Activated CD8-positive, alpha-beta T cell treated with anti-CD3 and anti-CD28 coated beads for 36 hours (primary cell): ENCODE results near the gene ARRDC3. TPM values are rescaled to one million over a fixed set of nuclear protein-coding genes. Genes with fewer than 3 reads are reported as not detected.

ENCODE experiments used
- ATAC-seq: fragments of 200-7000 bp; cut with Tn5 transposase; one replicate; pipeline ENCODE4 v1.10.0; 2021; ENCODE audit warnings: mild to moderate bottlenecking, moderate library complexity
- CTCF ChIA-PET: fragments of 350-600 bp; sonication (Branson Sonifier 250); formaldehyde crosslinking; loops from one replicate; lab custom pipeline; 2021; ENCODE audit warnings: antibody characterized with exemption; lab: Charles Lee
- POLR2A ChIA-PET: fragments of 350-600 bp; sonication (Branson Sonifier 250); formaldehyde crosslinking; loops from one replicate; lab custom pipeline; 2021; ENCODE audit warnings: antibody characterized with exemption; lab: Charles Lee
- DNase-seq: peaks from one replicate; pipeline ENCODE4 v3.0.0-alpha.2; 2020
- H3K27ac Mint-ChIP-seq: one replicate; pipeline ENCODE4 v1.8.0; 2021; ENCODE audit warnings: mild to moderate bottlenecking, mixed read lengths
- H3K27me3 Mint-ChIP-seq: one replicate; pipeline ENCODE4 v1.8.0; 2021; ENCODE audit warnings: mixed read lengths
- H3K36me3 Mint-ChIP-seq: one replicate; pipeline ENCODE4 v1.8.0; 2021; ENCODE audit warnings: low read depth, mixed read lengths
- H3K4me1 Mint-ChIP-seq: one replicate; pipeline ENCODE4 v1.8.0; 2021; ENCODE audit warnings: low read depth, mixed read lengths
- H3K4me3 Mint-ChIP-seq: one replicate; pipeline ENCODE4 v1.8.0; 2021; ENCODE audit warnings: mild to moderate bottlenecking, moderate library complexity, mixed read lengths
- H3K9me3 Mint-ChIP-seq: one replicate; pipeline ENCODE4 v1.8.0; 2021; ENCODE audit warnings: mixed read lengths
- CTCF ChIP-seq: fragments of 200-600 bp; IDR thresholded peaks from one replicate; pipeline ENCODE4 v1.8.0; 2022; ENCODE audit warnings: antibody characterized with exemption, mild to moderate bottlenecking
- intact Hi-C: fragments of 100-400 bp; cut with micrococcal nuclease; formaldehyde crosslinking; loops from one replicate; pipeline ENCODE4 v1.10.0; 2022
- total RNA-seq, 2 experiments: library from RNA; stranded (reverse); gene quantifications; one replicate each; pipeline ENCODE4 v1.2.3, GENCODE V29; 2021

The ARRDC3 gene
- total RNA-seq, 2 experiments from 2014 or later = 35.4 to 39.2 TPM

DNA sequence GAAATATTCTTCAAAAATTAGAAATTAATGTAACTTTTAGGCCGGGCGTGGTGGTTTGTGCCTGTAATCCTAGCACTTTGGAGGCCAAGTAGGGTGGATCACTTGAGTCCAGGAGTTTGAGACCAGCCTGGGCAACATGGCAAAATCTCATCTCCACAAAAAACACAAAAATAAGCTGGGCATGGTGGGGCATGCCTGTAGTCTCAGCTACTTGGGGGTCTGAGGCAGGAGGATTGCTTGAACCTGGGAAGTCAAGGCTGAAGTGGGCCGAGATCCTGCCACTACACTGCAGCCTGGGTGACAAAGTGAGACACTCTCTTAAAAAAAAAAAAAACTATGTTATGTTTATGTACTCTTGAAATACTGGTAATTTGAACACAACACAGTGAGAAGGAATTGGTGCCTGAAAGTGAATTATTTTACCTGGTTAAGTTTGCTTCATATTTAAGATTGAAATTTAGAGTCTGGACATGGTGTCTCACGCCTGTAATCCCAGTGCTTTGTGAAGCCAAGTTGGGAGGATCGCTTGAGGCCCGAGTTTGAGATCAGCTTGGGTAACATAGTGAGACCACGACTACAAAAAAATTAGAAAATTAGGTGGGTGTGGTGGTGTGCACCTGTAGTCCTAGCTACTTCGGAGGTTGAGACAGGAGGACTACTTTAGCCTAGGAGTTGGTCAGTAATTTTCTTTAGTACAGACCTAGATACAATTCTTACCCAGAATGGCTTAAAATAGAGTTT lies 15.0 kb downstream of the ARRDC3 start:
- Mint-ChIP-seq H3K27me3 (no peaks in the 10 kb centered on the region), H3K4me1 (peaks cover 30% of the 10 kb centered on the region), H3K27ac (peak overlapping the region; percentile 61), H3K9me3 (peaks cover 1% of the 10 kb centered on the region), H3K36me3 (peaks cover 56% of the 10 kb centered on the region), H3K4me3 (no peak overlapping the region)
- ATAC-seq (no peak), DNase-seq (no peak)
- TF ChIP-seq CTCF = no peak
- POLR2A ChIA-PET = interaction anchor here (0.6 kb wide), 2 partner anchors 15 to 48 kb away, joined by 3 to 6 read pairs; partner anchors contain the start of gene ARRDC3
- intact Hi-C loops = no loop called here
- CTCF ChIA-PET = interaction anchor here (0.6 to 1.9 kb wide), 4 partner anchors 15 to 148 kb away, joined by 3 to 4 read pairs (median 4); no protein-coding TSS in a partner anchor

DNA sequence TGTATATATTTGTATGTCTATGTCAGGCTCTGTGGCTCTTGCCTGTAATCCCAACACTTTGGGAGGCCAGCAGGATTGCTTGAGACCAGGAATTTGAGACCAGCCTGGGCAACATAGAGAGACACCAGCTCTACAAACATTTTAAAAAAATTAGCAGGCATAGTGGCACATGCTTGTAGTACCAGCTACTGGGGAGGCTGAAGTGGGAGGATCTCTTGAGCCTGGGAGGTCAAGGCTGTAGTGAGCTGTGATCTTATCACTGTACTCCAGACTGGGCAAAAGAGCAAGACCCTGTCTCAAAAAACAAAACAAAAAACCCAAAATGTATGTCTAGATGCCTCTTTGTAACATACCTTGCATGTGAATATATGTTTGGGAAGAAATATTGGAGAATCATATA lies 15.8 kb downstream of the ARRDC3 start:
- CTCF ChIA-PET = interaction anchor here (1.1 to 1.9 kb wide), 4 partner anchors 14 to 147 kb away, joined by 3 to 6 read pairs (median 4); no protein-coding TSS in a partner anchor
- peaks cover 25% of the 10 kb centered on the region for H3K4me1 Mint-ChIP-seq
- no peak for TF ChIP-seq CTCF
- peaks cover 52% of the 10 kb centered on the region for H3K36me3 Mint-ChIP-seq
- no peak for ATAC-seq
- no peak overlapping the region for H3K27ac Mint-ChIP-seq
- POLR2A ChIA-PET = interaction anchor here (0.6 kb wide), 1 partner anchor 47 kb away, joined by 3 read pairs; no protein-coding TSS in a partner anchor
- intact Hi-C loops = no loop called here
- H3K27me3 Mint-ChIP-seq = no peaks in the 10 kb centered on the region
- DNase-seq = no peak
- no peak overlapping the region for H3K4me3 Mint-ChIP-seq
- peaks cover 6% of the 10 kb centered on the region for H3K9me3 Mint-ChIP-seq

DNA sequence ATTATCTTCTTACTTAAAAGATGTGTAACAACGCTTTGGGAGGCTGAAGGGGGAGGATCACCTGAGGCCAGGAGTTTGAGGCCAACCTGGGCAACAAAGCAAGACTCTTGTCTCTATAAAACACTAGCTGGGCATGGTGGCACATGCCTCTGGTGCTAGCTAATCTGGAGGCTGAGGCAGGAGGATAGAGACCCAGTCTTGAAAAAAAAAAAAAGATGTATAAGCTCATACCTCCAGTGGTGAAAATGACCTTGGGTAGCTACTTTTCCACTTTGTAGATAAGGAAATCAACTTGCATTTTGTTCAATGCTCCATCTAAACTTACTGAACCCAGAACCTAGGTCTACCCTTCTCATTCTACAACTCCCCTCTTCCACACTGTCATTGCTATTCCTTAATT lies 16.6 kb downstream of the ARRDC3 start:
- CTCF ChIA-PET = interaction anchor here (1.4 to 1.7 kb wide), 2 partner anchors 14 to 18 kb away, joined by 4 to 6 read pairs; no protein-coding TSS in a partner anchor
- Mint-ChIP-seq H3K4me3 (no peak overlapping the region), H3K9me3 (peaks cover 9% of the 10 kb centered on the region), H3K27ac (no peak overlapping the region), H3K27me3 (no peaks in the 10 kb centered on the region), H3K4me1 (peaks cover 22% of the 10 kb centered on the region), H3K36me3 (peaks cover 50% of the 10 kb centered on the region)
- POLR2A ChIA-PET = no interaction called here
- ATAC-seq (no peak), DNase-seq (no peak)
- TF ChIP-seq CTCF = no peak
- intact Hi-C loops = no loop called here

GRCh38 chr5:91365498-91365897 lies 17.6 kb downstream of the ARRDC3 start:
- Mint-ChIP-seq H3K27me3 (no peaks in the 10 kb centered on the region), H3K36me3 (peaks cover 48% of the 10 kb centered on the region), H3K4me1 (peaks cover 26% of the 10 kb centered on the region), H3K4me3 (no peak overlapping the region), H3K27ac (no peak overlapping the region), H3K9me3 (peaks cover 16% of the 10 kb centered on the region)
- DNase-seq (no peak), ATAC-seq (no peak)
- intact Hi-C loops = no loop called here
- no peak for TF ChIP-seq CTCF
- POLR2A ChIA-PET = no interaction called here
- CTCF ChIA-PET = no interaction called here

DNA sequence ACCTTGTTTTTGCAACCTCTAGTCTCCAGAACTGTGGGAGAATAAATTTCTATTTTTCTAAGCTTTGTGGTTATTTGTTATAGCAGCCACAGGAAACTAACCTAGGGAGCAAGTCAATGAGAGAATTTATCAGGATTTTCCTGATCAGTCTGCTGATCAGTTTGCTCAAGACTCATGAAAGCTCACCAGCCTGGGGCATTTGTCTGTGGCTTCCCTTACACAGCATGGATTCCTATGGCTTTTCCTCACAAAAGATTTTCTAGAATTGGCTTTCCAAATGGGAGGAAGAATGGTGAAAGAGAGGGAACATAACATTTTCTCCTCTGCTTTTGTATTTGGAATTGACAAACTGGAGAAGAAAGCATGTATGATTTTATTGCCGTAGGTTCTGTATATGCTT lies 20.2 kb downstream of the ARRDC3 start:
- Mint-ChIP-seq H3K4me3 (no peak overlapping the region), H3K4me1 (peaks cover 14% of the 10 kb centered on the region), H3K27me3 (no peaks in the 10 kb centered on the region), H3K36me3 (peaks cover 28% of the 10 kb centered on the region), H3K9me3 (peaks cover 16% of the 10 kb centered on the region), H3K27ac (no peak overlapping the region)
- DNase-seq (no peak), ATAC-seq (no peak)
- no peak for TF ChIP-seq CTCF
- ChIA-PET CTCF (interaction anchor here (0.5 kb wide), 1 partner anchor 97 kb away, joined by 3 read pairs; no protein-coding TSS in a partner anchor), POLR2A (interaction anchor here (0.6 to 2.0 kb wide), 4 partner anchors 8 to 19 kb away, joined by 4 to 9 read pairs (median 4); no protein-coding TSS in a partner anchor)
- intact Hi-C loops = loop anchor here (5.0 kb wide), 1 partner anchor 51 kb away; no protein-coding TSS in a partner anchor
